CD4-positive, alpha-beta T cell treated with Interleukin-4 for 4 hours (primary cell): ENCODE data around the gene C4A.
"Not testable (repeated sequence)": the region's sequence is repeated elsewhere in the genome, so short reads cannot be mapped to it uniquely, and the experiment has no call there.

ENCODE experiments used
- DNase-seq: peaks from one replicate; pipeline ENCODE4 v3.0.0-alpha.2; 2020

Gene C4A

DNA sequence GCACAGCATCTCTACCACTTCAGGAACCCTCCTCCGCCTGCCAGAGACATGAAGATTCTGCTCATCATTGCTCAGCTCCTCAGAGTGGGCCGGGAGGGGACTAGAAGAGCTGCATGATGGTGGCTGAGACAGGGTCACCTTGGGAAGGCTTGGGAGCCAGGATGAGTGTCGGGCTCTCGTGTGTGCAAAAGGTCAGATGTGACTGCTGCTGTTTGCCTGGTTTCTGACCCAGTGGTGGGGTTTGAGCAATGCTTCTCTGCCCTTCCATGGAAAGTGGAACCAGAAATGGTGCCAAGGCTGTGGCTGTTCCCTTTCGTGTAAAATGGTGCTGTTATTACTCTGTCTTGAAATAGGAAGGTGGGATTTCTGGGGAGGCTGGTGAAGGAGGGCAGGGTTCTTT, 859 bp upstream of the C4A start:
- DNase-seq = not testable (repeated sequence)

DNA sequence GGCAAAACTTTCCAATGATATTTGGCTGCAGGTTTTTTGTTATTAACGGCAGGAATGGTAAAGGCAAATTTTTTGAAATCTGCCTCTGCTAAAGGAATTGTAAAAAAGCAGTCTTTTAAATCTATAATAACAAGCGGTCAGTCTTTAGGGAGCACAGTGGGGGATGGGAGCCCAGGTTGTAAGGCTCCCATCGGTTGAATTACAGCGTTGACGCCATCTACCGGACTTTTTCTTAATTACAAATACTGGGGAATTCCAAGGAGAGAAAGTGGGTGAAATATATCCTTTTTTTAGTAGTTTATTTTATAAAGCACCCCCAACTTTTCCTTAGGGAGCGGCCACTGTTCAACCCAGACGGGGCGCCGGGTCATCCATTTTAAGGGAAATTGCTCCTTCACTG, 7.5 kb downstream of the C4A start:
- not testable (repeated sequence) for DNase-seq

DNA sequence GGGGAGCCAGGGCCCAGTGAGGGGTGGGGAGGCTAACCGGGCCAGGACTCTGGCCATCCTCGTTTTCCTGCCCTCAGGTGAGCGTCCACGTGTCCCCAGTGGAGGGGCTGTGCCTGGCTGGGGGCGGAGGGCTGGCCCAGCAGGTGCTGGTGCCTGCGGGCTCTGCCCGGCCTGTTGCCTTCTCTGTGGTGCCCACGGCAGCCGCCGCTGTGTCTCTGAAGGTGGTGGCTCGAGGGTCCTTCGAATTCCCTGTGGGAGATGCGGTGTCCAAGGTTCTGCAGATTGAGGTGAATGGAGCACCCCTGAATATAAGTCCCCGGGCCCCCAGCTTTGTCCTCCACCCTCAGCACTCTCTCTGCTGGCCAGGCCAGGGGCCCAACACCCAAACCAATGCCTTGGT, 12.6 kb downstream of the C4A start:
- DNase-seq = not testable (repeated sequence)

DNA sequence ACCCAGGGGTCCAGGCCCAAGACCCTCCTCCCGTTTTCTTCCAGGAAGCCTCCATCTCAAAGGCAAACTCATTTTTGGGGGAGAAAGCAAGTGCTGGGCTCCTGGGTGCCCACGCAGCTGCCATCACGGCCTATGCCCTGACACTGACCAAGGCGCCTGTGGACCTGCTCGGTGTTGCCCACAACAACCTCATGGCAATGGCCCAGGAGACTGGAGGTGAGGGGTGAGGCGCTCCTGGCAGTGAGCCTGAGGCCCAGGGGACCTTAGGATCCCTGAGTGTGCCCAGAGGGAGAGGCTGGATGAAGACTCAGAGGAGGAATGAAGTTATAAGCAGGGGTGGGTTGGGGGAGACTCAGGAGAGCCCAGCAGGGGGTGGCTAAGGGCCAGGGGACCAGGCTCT, 14.5 kb downstream of the C4A start:
- not testable (repeated sequence) for DNase-seq

DNA sequence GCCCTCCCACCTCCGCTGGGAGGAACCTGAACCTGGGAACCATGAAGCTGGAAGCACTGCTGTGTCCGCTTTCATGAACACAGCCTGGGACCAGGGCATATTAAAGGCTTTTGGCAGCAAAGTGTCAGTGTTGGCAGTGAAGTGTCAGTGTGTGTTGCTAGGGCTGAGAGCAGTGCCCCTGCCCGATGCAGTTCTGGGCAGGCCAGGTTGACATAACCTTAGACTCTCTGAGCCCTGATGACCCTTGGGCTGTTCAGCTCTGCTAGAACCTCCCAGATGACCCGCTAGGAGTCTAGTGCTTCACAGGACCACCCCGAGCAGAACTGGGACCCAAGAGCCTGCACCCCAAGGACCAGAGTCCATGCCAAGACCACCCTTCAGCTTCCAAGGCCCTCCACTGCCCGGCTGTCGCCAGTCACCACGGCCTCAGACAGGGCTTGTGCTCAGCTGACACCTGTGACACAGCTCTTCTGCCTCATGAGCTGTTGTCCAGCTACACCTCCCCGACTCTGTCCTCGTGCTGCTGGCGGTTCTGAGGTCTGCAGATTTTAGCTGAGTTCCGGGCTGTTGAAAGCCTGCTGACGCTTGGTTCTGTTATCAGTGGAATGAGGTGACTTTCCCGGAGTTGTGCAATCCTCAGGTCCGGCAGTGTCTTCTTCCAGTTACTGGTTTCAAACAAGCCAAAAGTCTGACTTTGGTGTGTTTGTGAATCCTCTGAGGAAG, 20.9 kb downstream of the C4A start:
- DNase-seq = not testable (repeated sequence)

DNA sequence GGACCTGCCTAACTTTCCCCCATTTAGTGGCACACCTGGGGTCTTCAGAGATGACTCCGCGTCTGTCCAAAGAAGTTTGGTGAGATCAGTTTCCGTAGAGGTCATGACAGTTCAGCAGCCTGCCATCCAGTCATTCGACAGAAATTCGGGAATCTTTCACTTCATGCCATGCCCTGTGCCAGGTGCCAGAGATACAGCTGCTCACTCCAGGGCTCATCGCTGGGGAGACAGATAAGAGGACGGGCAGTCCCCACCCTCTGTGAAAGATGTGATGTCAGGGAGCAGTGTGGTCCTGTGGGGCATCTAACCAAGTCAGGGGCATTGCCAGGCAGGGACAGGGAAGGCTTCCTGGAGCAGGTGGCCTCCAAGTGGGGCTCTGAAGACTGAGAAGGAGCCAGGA, 21.4 kb downstream of the C4A start:
- DNase-seq = not testable (repeated sequence)

DNA sequence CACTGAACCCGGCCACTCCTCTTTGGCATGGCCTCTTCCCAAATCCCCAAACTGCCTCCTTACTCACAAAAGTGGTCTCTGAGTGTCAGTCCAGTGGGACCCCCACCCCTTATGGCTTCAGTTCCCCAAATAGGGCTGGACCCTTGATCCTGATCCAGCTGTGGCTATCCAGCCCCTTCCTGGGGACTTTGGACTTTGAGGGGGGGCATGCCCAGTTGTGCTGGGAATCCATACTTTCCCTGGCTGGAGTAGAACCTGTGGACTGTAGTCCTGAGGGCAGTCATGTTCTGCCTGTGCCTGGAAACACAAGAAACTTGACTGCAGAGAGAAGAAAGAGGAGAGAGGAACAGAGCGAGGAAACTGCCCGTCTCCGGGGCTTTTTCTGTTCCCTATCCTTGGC, 22.5 kb downstream of the C4A start:
- DNase-seq = not testable (repeated sequence)

DNA sequence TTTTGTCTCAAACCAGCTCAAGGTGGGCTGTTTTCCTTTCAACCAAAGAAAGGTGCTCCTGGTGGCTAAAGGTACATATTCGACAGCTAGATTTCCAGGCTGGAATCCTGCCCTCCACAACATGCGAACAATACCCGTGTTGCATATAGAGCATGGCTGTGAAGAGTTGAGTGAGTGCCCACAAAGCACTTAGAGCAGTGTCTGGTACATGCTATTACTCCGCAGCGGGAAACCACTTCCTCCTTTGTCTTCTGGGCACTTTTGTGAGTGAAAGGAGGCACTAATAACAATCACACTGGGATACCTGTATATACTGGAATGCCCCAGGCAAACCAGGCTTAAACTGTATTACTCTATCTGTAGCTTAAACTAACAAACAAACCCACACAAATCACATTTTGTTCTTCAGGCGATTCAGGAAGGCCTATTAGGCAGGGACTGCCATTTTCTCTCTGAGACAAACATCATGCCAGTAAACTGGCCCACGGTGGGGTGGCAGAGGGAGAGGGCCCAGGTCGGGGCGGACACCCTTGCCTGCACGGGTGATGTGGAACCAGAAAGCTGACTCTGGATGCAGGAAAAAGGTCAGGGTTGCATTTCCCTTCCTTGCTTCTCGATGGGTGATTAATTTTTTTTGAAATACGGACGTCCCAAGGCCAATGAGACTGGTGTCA, 23.1 kb downstream of the C4A start:
- DNase-seq = not testable (repeated sequence)

DNA sequence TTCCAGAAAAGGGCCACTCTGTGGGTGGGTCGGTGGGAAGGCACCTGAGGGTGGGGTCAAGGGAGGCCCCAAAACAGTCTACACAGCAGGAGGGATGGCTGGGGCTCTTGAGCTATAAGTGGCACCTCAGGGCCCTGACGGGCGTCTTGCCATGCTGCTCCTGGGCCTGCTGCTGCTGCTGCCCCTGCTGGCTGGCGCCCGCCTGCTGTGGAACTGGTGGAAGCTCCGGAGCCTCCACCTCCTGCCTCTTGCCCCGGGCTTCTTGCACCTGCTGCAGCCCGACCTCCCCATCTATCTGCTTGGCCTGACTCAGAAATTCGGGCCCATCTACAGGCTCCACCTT, 23.7 kb downstream of the C4A start:
- not testable (repeated sequence) for DNase-seq

DNA sequence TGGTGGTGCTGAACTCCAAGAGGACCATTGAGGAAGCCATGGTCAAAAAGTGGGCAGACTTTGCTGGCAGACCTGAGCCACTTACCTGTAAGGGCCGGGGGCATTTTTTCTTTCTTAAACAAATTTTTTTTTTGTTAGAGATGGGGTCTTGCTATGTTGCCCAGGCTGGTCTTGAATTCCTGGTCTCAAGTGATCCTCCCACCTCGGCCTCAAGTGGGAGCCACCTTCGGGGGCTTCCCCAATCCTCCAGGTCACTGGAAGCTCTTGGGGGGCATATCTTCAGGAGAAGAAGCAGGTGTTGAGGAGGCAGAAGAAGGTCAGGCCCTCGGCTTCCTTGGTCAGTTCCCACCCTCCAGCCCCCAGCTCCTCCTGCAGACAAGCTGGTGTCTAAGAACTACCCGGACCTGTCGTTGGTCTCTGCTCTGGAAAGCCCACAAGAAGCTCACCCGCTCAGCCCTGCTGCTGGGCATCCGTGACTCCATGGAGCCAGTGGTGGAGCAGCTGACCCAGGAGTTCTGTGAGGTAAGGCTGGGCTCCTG, 24.2 kb downstream of the C4A start:
- DNase-seq = not testable (repeated sequence)

DNA sequence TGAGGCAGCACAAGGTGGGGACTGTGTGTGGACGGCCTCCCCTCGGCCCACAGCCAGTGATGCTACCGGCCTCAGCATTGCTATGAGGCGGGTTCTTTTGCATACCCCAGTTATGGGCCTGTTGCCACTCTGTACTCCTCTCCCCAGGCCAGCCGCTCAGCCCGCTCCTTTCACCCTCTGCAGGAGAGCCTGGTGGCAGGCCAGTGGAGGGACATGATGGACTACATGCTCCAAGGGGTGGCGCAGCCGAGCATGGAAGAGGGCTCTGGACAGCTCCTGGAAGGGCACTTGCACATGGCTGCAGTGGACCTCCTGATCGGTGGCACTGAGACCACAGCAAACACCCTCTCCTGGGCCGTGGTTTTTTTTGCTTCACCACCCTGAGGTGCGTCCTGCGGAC, 25.2 kb downstream of the C4A start:
- not testable (repeated sequence) for DNase-seq

DNA sequence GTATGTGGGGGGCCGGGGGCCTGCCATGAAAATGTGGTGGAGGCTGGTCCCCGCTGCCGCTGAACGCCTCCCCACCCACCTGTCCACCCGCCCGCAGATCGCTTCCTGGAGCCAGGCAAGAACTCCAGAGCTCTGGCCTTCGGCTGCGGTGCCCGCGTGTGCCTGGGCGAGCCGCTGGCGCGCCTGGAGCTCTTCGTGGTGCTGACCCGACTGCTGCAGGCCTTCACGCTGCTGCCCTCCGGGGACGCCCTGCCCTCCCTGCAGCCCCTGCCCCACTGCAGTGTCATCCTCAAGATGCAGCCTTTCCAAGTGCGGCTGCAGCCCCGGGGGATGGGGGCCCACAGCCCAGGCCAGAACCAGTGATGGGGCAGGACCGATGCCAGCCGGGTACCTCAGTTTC, 26.2 kb downstream of the C4A start:
- DNase-seq = not testable (repeated sequence)

DNA sequence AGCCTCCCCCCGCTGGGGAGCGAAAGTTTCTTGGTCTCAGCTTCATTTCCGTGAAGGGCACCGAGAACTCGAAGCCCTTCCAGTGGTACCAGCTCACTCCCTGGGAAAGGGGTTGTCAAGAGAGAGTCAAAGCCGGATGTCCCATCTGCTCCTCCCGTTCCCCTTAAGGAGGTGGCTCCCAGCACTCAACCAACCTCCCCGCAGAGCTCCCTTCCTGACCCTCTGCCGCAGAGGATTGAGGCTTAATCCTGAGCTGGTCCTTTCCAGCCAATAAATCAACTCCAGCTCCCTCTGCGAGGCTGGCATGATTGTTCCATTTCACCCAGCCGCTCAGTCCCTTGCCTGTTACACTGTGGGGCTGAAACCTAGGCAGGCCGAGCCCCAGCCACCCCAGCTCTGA, 26.8 kb downstream of the C4A start:
- DNase-seq = not testable (repeated sequence)

DNA sequence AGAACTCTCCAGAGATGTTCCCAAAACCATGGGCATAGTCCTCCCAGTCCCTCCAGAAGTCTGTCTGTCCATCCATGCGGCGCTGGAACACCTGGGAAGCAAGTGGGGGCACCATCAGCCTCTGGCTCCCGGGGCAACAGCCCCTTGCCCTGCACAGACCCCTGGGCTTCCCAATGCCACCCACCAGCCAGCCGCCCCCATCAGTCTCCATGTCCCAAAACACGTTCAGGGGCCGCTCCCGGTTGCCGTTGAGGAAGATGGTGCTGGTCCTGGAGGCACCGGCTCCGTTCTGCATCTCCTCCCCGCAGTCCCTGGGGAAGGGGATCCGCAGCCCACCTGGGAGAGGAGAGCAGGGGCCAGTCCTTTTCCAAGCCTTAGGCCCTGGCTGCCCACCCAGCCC, 27.7 kb downstream of the C4A start:
- not testable (repeated sequence) for DNase-seq

DNA sequence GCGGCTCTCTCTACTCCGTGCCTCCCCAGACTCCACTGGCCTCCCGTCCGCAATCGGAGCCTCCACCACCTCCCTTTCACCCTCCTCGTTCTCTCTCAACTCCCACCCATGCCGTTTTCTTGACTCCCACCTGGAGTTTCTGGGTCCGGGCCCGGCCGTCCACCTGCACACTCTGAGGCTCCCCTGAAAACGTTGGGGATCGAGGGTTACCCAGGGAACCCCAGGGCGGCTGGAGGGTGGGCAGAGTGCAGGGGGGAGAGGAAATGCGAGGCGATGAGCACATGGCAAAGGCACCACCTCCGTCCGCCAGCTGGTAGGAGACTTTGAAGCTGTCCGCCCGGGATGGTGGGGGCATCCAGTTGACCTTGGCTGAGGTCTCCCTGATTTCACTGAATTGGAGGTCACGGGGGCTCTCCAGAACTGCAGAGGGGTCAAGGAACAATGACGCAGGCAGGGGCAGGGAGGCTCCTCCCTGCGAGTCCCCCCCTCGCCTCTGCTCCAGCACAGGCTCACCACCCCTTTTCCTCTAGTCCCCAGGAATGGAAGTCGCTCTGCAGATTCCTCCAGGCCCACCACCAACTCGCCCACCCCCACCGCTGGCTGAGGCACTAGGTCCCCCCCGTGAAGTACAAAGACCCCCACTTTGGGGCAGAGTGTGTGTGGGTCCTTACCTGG, 29.1 kb downstream of the C4A start:
- not testable (repeated sequence) for DNase-seq

DNA sequence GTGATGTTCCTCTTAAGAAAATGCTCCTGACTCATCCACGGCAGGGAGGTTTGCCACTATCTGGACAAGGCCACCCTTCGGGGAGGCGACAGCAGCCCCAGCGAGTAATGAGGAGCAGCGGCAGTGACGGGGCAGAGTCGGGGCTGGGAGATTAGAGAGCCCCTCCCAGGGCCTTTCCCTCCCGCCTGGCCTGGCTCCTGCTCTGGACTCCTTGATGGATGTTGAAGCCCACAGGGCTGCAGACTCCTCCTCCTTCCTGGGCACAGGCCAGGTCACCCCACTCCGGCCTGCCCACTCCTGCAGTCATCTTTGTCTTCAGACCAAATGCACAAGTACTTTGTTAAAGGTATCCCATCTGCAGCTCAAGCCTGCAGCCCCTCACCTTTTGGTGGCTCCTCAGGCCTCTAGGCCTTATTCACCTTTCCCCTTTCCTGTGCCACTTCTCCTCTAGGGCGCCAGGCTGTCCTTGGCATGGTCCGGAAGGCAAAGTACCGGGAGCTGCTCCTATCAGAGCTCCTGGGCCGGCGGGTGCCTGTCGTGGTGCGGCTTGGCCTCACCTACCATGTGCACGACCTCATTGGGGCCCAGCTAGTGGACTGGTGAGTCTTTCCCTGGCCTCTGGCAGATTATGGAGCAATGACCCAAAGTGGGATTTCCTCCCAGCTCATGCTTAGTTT, 31.2 kb downstream of the C4A start:
- not testable (repeated sequence) for DNase-seq

DNA sequence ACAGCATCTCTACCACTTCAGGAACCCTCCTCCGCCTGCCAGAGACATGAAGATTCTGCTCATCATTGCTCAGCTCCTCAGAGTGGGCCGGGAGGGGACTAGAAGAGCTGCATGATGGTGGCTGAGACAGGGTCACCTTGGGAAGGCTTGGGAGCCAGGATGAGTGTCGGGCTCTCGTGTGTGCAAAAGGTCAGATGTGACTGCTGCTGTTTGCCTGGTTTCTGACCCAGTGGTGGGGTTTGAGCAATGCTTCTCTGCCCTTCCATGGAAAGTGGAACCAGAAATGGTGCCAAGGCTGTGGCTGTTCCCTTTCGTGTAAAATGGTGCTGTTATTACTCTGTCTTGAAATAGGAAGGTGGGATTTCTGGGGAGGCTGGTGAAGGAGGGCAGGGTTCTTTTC, 31.9 kb downstream of the C4A start:
- not testable (repeated sequence) for DNase-seq

DNA sequence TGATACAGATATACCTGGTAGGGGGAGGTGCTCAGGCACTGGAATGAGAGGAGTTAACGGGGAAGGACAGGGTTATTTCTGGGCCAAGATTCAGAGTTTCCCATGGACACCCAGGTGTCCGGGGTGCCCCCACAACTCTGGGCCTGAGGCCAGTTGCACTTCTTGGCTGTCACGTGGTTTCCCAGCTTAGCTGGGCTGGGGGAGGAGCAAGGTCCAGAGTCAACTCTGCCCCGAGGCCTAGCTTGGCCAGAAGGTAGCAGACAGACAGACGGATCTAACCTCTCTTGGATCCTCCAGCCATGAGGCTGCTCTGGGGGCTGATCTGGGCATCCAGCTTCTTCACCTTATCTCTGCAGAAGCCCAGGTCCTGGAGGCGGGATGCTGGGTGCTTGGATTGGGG, 32.7 kb downstream of the C4A start, which contains the start of gene C4B:
TSS of gene C4B (plus strand) at position 249 of the 400 bp plus-strand sequence. CDS start at position 300, 51 bp downstream.
- DNase-seq = not testable (repeated sequence)

DNA sequence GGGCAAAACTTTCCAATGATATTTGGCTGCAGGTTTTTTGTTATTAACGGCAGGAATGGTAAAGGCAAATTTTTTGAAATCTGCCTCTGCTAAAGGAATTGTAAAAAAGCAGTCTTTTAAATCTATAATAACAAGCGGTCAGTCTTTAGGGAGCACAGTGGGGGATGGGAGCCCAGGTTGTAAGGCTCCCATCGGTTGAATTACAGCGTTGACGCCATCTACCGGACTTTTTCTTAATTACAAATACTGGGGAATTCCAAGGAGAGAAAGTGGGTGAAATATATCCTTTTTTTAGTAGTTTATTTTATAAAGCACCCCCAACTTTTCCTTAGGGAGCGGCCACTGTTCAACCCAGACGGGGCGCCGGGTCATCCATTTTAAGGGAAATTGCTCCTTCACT, 40.2 kb downstream of the C4A start:
- not testable (repeated sequence) for DNase-seq

DNA sequence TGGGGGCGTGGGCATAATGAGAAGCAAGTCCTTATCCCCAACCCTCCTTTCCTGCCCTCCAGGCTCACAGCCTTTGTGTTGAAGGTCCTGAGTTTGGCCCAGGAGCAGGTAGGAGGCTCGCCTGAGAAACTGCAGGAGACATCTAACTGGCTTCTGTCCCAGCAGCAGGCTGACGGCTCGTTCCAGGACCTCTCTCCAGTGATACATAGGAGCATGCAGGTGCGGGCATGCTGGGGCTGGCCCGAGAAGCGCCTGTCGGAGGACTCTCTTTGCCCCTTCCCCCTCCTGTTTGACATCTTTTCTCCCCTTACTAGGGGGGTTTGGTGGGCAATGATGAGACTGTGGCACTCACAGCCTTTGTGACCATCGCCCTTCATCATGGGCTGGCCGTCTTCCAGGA, 46.8 kb downstream of the C4A start:
- not testable (repeated sequence) for DNase-seq

DNA sequence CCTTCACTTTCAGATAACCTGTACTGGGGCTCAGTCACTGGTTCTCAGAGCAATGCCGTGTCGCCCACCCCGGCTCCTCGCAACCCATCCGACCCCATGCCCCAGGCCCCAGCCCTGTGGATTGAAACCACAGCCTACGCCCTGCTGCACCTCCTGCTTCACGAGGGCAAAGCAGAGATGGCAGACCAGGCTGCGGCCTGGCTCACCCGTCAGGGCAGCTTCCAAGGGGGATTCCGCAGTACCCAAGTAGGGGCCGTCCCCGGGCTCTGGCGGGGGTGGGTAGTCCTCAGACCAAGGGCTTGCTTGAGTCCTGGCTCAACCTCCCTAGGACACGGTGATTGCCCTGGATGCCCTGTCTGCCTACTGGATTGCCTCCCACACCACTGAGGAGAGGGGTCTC, 47.7 kb downstream of the C4A start:
- not testable (repeated sequence) for DNase-seq

DNA sequence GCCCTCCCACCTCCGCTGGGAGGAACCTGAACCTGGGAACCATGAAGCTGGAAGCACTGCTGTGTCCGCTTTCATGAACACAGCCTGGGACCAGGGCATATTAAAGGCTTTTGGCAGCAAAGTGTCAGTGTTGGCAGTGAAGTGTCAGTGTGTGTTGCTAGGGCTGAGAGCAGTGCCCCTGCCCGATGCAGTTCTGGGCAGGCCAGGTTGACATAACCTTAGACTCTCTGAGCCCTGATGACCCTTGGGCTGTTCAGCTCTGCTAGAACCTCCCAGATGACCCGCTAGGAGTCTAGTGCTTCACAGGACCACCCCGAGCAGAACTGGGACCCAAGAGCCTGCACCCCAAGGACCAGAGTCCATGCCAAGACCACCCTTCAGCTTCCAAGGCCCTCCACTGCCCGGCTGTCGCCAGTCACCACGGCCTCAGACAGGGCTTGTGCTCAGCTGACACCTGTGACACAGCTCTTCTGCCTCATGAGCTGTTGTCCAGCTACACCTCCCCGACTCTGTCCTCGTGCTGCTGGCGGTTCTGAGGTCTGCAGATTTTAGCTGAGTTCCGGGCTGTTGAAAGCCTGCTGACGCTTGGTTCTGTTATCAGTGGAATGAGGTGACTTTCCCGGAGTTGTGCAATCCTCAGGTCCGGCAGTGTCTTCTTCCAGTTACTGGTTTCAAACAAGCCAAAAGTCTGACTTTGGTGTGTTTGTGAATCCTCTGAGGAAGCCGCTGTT, 53.6 kb downstream of the C4A start:
- not testable (repeated sequence) for DNase-seq
